GM18505 (cell line): ENCODE data around the gene CELF4.

Experiments
- ATAC-seq: cut with Tn5 transposase; IDR thresholded peaks from one replicate; pipeline ENCODE4 v1.9.1; 2021; ENCODE audit not compliant: unreplicated experiment
- POLR2A ChIP-seq: IDR thresholded peaks from 4 replicates; pipeline ENCODE4 v1.6.1; 2011; ENCODE audit warnings: borderline replicate concordance; ENCODE audit not compliant: insufficient read depth, insufficient read length; ENCODE audit errors: extremely low read depth

Gene CELF4

GRCh38 chr18:37253394-37254235, 312.0 kb downstream of the CELF4 start:
- ATAC-seq = no peak
- no peak for TF ChIP-seq POLR2A

- no peak for ATAC-seq
- no peak for TF ChIP-seq POLR2A
Measured at GRCh38 chr18:37252854-37253393, 312.7 kb downstream of the CELF4 start.

GRCh38 chr18:37252342-37252741, 313.3 kb downstream of the CELF4 start:
- TF ChIP-seq POLR2A = no peak
- ATAC-seq = no peak

GRCh38 chr18:37251679-37252078, 313.9 kb downstream of the CELF4 start:
- TF ChIP-seq POLR2A = no peak
- ATAC-seq = no peak

- no peak for TF ChIP-seq POLR2A
Measured at GRCh38 chr18:37249895-37250618, 315.5 kb downstream of the CELF4 start.

GRCh38 chr18:37249171-37249886, 316.3 kb downstream of the CELF4 start:
- no peak for TF ChIP-seq POLR2A
- no peak for ATAC-seq

More at GRCh38 chr18:37249895-37250618, 315.5 kb downstream of the CELF4 start:
- no peak for ATAC-seq

- no peak for ATAC-seq
- no peak for TF ChIP-seq POLR2A
Measured at GRCh38 chr18:37248281-37248680, 317.3 kb downstream of the CELF4 start.

GRCh38 chr18:37247497-37248161, 318.0 kb downstream of the CELF4 start:
- no peak for TF ChIP-seq POLR2A
- no peak for ATAC-seq

- TF ChIP-seq POLR2A = no peak
- ATAC-seq = no peak
Measured at GRCh38 chr18:37246779-37247340, 318.7 kb downstream of the CELF4 start.

- TF ChIP-seq POLR2A = no peak
- no peak for ATAC-seq
Measured at GRCh38 chr18:37244618-37245017, 321.0 kb downstream of the CELF4 start.

- ATAC-seq = no peak
- no peak for TF ChIP-seq POLR2A
Measured at GRCh38 chr18:37243741-37244140, 321.9 kb downstream of the CELF4 start.

GRCh38 chr18:37242826-37243560, 322.6 kb downstream of the CELF4 start:
- no peak for TF ChIP-seq POLR2A
- no peak for ATAC-seq
